Calu3 (cell line): ENCODE results near the gene PPARGC1A. TPM values are rescaled to one million over a fixed set of nuclear protein-coding genes. Genes with fewer than 3 reads are reported as not detected.

ENCODE experiments used
- BruUV-seq: library from RNA; stranded (reverse); fragments of 400-500 nt; replicated peaks from 2 replicates; lab custom pipeline; 2021; lab: Mats Ljungman, UMichigan
- CTCF ChIA-PET: fragments of 300-600 bp; sonication (Branson Sonifier 250); formaldehyde crosslinking; loops from one replicate; lab custom pipeline; 2022; ENCODE audit warnings: antibody characterized with exemption; lab: Charles Lee
- DNase-seq: peaks from one replicate; pipeline ENCODE4 v3.0.0; 2022
- H3K27ac Mint-ChIP-seq: one replicate; pipeline ENCODE4 v1.8.0; 2022; ENCODE audit warnings: mixed read lengths; ENCODE audit not compliant: unreplicated experiment
- H3K27me3 Mint-ChIP-seq: one replicate; pipeline ENCODE4 v1.8.0; 2022; ENCODE audit warnings: mixed read lengths; ENCODE audit not compliant: unreplicated experiment
- H3K36me3 Mint-ChIP-seq: one replicate; pipeline ENCODE4 v1.8.0; 2022; ENCODE audit warnings: mild to moderate bottlenecking, moderate library complexity, mixed read lengths; ENCODE audit not compliant: insufficient read depth, unreplicated experiment
- H3K4me1 Mint-ChIP-seq: one replicate; pipeline ENCODE4 v1.8.0; 2022; ENCODE audit warnings: mild to moderate bottlenecking, low read depth, mixed read lengths; ENCODE audit not compliant: unreplicated experiment
- H3K4me3 Mint-ChIP-seq: one replicate; pipeline ENCODE4 v1.8.0; 2022; ENCODE audit warnings: mild to moderate bottlenecking, low read depth, moderate library complexity, mixed read lengths; ENCODE audit not compliant: unreplicated experiment
- H3K9me3 Mint-ChIP-seq: one replicate; pipeline ENCODE4 v1.8.0; 2022; ENCODE audit warnings: low read depth, mixed read lengths; ENCODE audit not compliant: unreplicated experiment
- CTCF ChIP-seq: fragments of 200-600 bp; IDR thresholded peaks from one replicate; pipeline ENCODE4 v1.8.0; 2022; ENCODE audit warnings: antibody characterized with exemption; ENCODE audit not compliant: unreplicated experiment
- intact Hi-C: fragments of 100-400 bp; cut with micrococcal nuclease; formaldehyde crosslinking; loops from one replicate; pipeline ENCODE4 v1.10.0; 2022; ENCODE audit not compliant: unreplicated experiment
- total RNA-seq: library from RNA; stranded (reverse); gene quantifications from 2 replicates; pipeline ENCODE4 v1.2.3, GENCODE V29; 2022

The PPARGC1A gene
- total RNA-seq, 1 experiment from 2014 or later, result 7.6 TPM

DNA sequence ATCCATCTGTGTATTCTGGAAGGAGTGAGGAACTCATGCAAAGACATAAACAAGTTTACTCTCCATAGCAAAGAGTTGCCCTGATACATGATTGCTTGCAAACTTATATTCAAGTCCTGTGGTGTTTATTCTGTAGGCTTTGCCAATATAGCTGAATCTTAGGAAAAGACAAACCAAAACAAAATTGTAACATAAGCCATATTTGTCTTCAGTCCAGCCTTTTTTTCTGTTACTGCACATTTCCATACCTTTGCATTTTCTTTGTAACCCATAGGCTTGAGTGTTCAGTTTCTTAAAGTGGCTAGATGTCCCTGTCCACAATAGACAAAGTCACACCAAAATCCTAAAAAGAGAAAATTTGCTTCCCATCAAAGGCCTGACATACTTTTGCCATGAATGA lies 120.4 kb downstream of the PPARGC1A start:
- Mint-ChIP-seq H3K4me3 (no peak overlapping the region), H3K27me3 (no peaks in the 10 kb centered on the region), H3K4me1 (peaks cover 14% of the 10 kb centered on the region), H3K9me3 (no peaks in the 10 kb centered on the region), H3K36me3 (no peaks in the 10 kb centered on the region), H3K27ac (no peak overlapping the region)
- no peak for TF ChIP-seq CTCF
- no TSS peak for BruUV-seq
- no peak for DNase-seq
- CTCF ChIA-PET, result interaction anchor here (1.2 kb wide), 1 partner anchor 72 kb away, joined by 3 read pairs; no protein-coding TSS in a partner anchor
- intact Hi-C loops, result no loop called here

DNA sequence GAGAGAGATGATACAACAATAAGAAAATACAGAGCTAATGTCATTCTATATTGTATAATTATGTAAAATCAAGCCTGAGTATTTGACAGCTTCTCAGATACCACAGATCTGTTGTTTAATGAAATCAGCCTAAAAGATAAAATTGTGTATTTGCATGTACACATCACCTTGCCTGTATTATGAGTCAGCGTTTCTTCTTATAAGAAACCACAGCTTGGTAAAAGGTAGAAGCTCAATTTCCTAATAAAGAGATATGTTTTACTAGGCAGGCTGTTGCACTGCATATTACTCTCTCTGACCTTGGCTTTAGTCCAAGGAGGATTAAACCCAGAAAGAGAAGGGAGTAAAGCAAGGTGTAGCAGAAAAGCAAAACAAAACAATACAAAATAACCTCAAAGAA lies 121.3 kb downstream of the PPARGC1A start:
- Mint-ChIP-seq H3K4me3 (no peak overlapping the region), H3K4me1 (peaks cover 14% of the 10 kb centered on the region), H3K36me3 (no peaks in the 10 kb centered on the region), H3K9me3 (no peaks in the 10 kb centered on the region), H3K27me3 (no peaks in the 10 kb centered on the region), H3K27ac (no peak overlapping the region)
- intact Hi-C loops, result no loop called here
- CTCF ChIA-PET, result interaction anchor here (1.2 kb wide), 1 partner anchor 71 kb away, joined by 3 read pairs; no protein-coding TSS in a partner anchor
- TF ChIP-seq CTCF, result no peak
- DNase-seq, result no peak
- no TSS peak for BruUV-seq

DNA sequence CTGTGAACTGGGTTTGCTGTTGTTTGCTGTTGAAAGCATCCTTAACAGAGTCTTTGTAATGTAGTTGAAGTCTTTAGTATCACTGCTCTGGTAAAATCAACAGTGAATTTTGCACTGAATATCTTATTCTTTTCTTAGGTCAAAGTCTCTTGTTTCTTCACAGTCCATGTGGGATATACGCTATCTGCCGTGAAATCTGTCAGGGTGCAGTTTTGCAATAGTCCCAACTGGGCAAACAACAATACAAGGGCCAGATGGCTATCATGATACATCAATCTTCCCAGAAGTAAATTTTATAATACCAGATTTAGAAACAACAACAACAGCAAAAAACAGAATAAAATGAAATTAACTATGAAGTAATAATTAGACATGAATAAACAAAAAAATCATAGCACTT lies 123.5 kb downstream of the PPARGC1A start:
- CTCF ChIA-PET, result no interaction called here

GRCh38 chr4:23763559-23763958 lies 126.3 kb downstream of the PPARGC1A start:
- intact Hi-C loops, result no loop called here
- Mint-ChIP-seq H3K27me3 (no peaks in the 10 kb centered on the region), H3K4me1 (peaks cover 14% of the 10 kb centered on the region), H3K27ac (no peak overlapping the region), H3K9me3 (no peaks in the 10 kb centered on the region), H3K36me3 (no peaks in the 10 kb centered on the region), H3K4me3 (no peak overlapping the region)
- CTCF ChIA-PET, result no interaction called here
- TF ChIP-seq CTCF, result no peak
- no TSS peak for BruUV-seq
- no peak for DNase-seq

More for the DNA sequence above, 123.5 kb downstream of the PPARGC1A start:
- Mint-ChIP-seq H3K4me3 (no peak overlapping the region), H3K27ac (no peak overlapping the region), H3K9me3 (no peaks in the 10 kb centered on the region), H3K36me3 (no peaks in the 10 kb centered on the region), H3K4me1 (peaks cover 14% of the 10 kb centered on the region), H3K27me3 (no peaks in the 10 kb centered on the region)
- intact Hi-C loops, result no loop called here
- no TSS peak for BruUV-seq
- TF ChIP-seq CTCF, result no peak
- DNase-seq, result no peak
